NT2/D1 (cell line): ENCODE measurements around the gene MX1.

Experiments used
- SUZ12 ChIP-seq: IDR thresholded peaks from 2 replicates; pipeline ENCODE4 v1.6.1; 2011; ENCODE audit not compliant: insufficient read length, insufficient read depth; ENCODE audit errors: extremely low read depth
- YY1 ChIP-seq: IDR thresholded peaks from 2 replicates; pipeline ENCODE4 v1.6.1; 2011; ENCODE audit not compliant: insufficient read length, insufficient read depth
- ZNF274 ChIP-seq: IDR thresholded peaks from 2 replicates; pipeline ENCODE4 v1.6.1; 2011; ENCODE audit warnings: mild to moderate bottlenecking, low read depth, low read length

- no peak for TF ChIP-seq YY1
- no peak for TF ChIP-seq ZNF274
- TF ChIP-seq SUZ12, result no peak
Observed at GRCh38 chr21:41479686-41480085, 53.6 kb downstream of the MX1 start.
